GM23338 (cell line): ENCODE measurements around the gene STT3B. TPM values are rescaled to one million over a fixed set of nuclear protein-coding genes. Genes with fewer than 3 reads are reported as not detected.

ENCODE experiments used
- ATAC-seq: fragments of 200-7000 bp; cut with Tn5 transposase; 3 replicates; pipeline ENCODE4 v1.9.1; 2020
- DNase-seq: peaks from one replicate; pipeline ENCODE4 v3.0.0-alpha.2; 2015; ENCODE audit warnings: low spot score
- H2AFZ ChIP-seq: fragments of 200-600 bp; sonication (generic); 2 replicates; pipeline ENCODE4 v1.8.0; 2016; ENCODE audit warnings: antibody characterized with exemption, mild to moderate bottlenecking, moderate library complexity
- H3F3A ChIP-seq: fragments of 200-600 bp; sonication (generic); replicated peaks from 2 replicates; pipeline ENCODE4 v1.8.0; 2017; ENCODE audit warnings: antibody characterized with exemption, mixed run types, low read depth
- H3K27ac ChIP-seq: fragments of 200-600 bp; sonication (generic); 2 replicates; pipeline ENCODE4 v1.6.1; 2016; ENCODE audit warnings: low read depth
- H3K27me3 ChIP-seq: fragments of 200-600 bp; sonication (generic); 2 replicates; pipeline ENCODE4 v1.8.0; 2016; ENCODE audit warnings: mild to moderate bottlenecking, mixed run types, moderate library complexity; ENCODE audit not compliant: insufficient read depth
- H3K36me3 ChIP-seq: fragments of 200-600 bp; sonication (generic); 2 replicates; pipeline ENCODE4 v1.8.0; 2016; ENCODE audit warnings: mild to moderate bottlenecking; ENCODE audit not compliant: insufficient read depth
- H3K4me1 ChIP-seq: fragments of 200-600 bp; sonication (generic); 2 replicates; pipeline ENCODE4 v1.8.0; 2016; ENCODE audit warnings: mild to moderate bottlenecking, moderate library complexity; ENCODE audit not compliant: insufficient read depth
- H3K4me2 ChIP-seq: fragments of 200-600 bp; sonication (generic); 2 replicates; pipeline ENCODE4 v1.7.1; 2017; ENCODE audit warnings: mixed run types
- H3K4me3 ChIP-seq: fragments of 200-600 bp; sonication (generic); 2 replicates; pipeline ENCODE4 v1.6.1; 2016; ENCODE audit warnings: mixed run types
- H3K79me2 ChIP-seq: fragments of 200-600 bp; sonication (generic); replicated peaks from 2 replicates; pipeline ENCODE4 v1.8.0; 2017; ENCODE audit warnings: mild to moderate bottlenecking; ENCODE audit not compliant: insufficient read depth
- H3K9me2 ChIP-seq: fragments of 200-600 bp; sonication (generic); 2 replicates; pipeline ENCODE4 v1.8.0; 2017; ENCODE audit not compliant: insufficient read depth
- H4K20me1 ChIP-seq: fragments of 200-600 bp; sonication (generic); replicated peaks from 2 replicates; pipeline ENCODE4 v1.8.0; 2017; ENCODE audit warnings: mild to moderate bottlenecking; ENCODE audit not compliant: insufficient read depth
- H3K27ac Mint-ChIP-seq: 2 replicates; pipeline ENCODE4 v1.8.0; 2020; ENCODE audit warnings: inconsistent platforms, mild to moderate bottlenecking, moderate library complexity, mixed read lengths
- H3K27me3 Mint-ChIP-seq: 3 replicates; pipeline ENCODE4 v1.8.0; 2022; ENCODE audit warnings: low read depth, mild to moderate bottlenecking, moderate library complexity, mixed read lengths, inconsistent platforms; ENCODE audit not compliant: insufficient read depth, poor library complexity
- H3K36me3 Mint-ChIP-seq: 3 replicates; pipeline ENCODE4 v1.8.0; 2021; ENCODE audit warnings: low read depth, mild to moderate bottlenecking, inconsistent platforms, moderate library complexity, mixed read lengths
- H3K4me1 Mint-ChIP-seq: 3 replicates; pipeline ENCODE4 v1.8.0; 2020; ENCODE audit warnings: mild to moderate bottlenecking, inconsistent platforms, mixed read lengths
- H3K4me3 Mint-ChIP-seq: 3 replicates; pipeline ENCODE4 v1.8.0; 2021; ENCODE audit warnings: moderate library complexity, mild to moderate bottlenecking, inconsistent platforms, mixed read lengths
- H3K9me3 Mint-ChIP-seq: 3 replicates; pipeline ENCODE4 v1.8.0; 2020; ENCODE audit warnings: moderate library complexity, mild to moderate bottlenecking, inconsistent platforms, mixed read lengths
- CREB1 ChIP-seq: fragments of 250-450 bp; sonication (Bioruptor Pico); IDR thresholded peaks from 2 replicates; pipeline ENCODE4 v1.5.0; 2020; ENCODE audit warnings: low read depth, mild to moderate bottlenecking, moderate library complexity
- CTCF ChIP-seq, 2 experiments: fragments of 200-600 bp in 1 of 2; sonication (generic) in 1 of 2; conservative IDR thresholded peaks; 2 replicates each; pipeline versions ENCODE4 v1.5.1 to v1.6.1; 2016 to 2017; ENCODE audit warnings: antibody characterized with exemption in 2 of 2, low read depth in 2 of 2, mild to moderate bottlenecking in 2 of 2, moderate library complexity in 1 of 2
- EZH2 ChIP-seq: fragments of 200-600 bp; sonication (generic); IDR thresholded peaks from one replicate; pipeline ENCODE4 v1.8.0; 2017; ENCODE audit warnings: antibody characterized with exemption, mild to moderate bottlenecking, low read depth; ENCODE audit not compliant: unreplicated experiment
- EZH2phosphoT487 ChIP-seq: fragments of 200-600 bp; sonication (generic); IDR thresholded peaks from one replicate; pipeline ENCODE4 v1.8.1; 2018; ENCODE audit warnings: antibody characterized with exemption; ENCODE audit not compliant: unreplicated experiment
- JUNB ChIP-seq: IDR thresholded peaks from one replicate; pipeline ENCODE4 v1.6.1; 2016; ENCODE audit warnings: antibody characterized with exemption; ENCODE audit not compliant: unreplicated experiment
- NANOG ChIP-seq: IDR thresholded peaks from 2 replicates; pipeline ENCODE4 v1.6.1; 2016; ENCODE audit warnings: antibody characterized with exemption, borderline replicate concordance
- POLR2AphosphoS5 ChIP-seq: IDR thresholded peaks from 2 replicates; pipeline ENCODE4 v1.6.1; 2016; ENCODE audit warnings: antibody characterized with exemption, low read depth
- STAT1 ChIP-seq: IDR thresholded peaks from one replicate; pipeline ENCODE4 v1.6.1; 2016; ENCODE audit warnings: antibody characterized with exemption; ENCODE audit not compliant: unreplicated experiment
- ZNF114 ChIP-seq: fragments of 250-450 bp; sonication (Bioruptor Pico); IDR thresholded peaks from 2 replicates; pipeline ENCODE4 v1.5.0; 2020; ENCODE audit warnings: mild to moderate bottlenecking, moderate library complexity
- ZNF331 ChIP-seq: fragments of 250-450 bp; sonication (Bioruptor Pico); IDR thresholded peaks from 2 replicates; pipeline ENCODE4 v1.5.0; 2020; ENCODE audit warnings: low read depth, mild to moderate bottlenecking, moderate library complexity
- polyA plus RNA-seq: library from polyadenylated mRNA; unstranded; fragments of >200 nt; fragmentation: Nextera tagmentation; extraction: Ambion mirVana; gene quantifications from 2 replicates; pipeline ENCODE4 v1.2.1, GENCODE V29; 2016
- total RNA-seq: library from RNA; depleted of rRNA; stranded (reverse); fragments of >200 nt; shearing (Covaris generic); gene quantifications from 2 replicates; pipeline ENCODE4 v1.2.3, GENCODE V29; 2014
- TF ChIP-seq, protein P1 (sequence below): fragments of 250-450 bp; sonication (Bioruptor Pico); IDR thresholded peaks from 2 replicates; pipeline ENCODE4 v1.5.0; 2020; ENCODE audit warnings: mild to moderate bottlenecking, moderate library complexity
- TF ChIP-seq, protein P2 (sequence below): IDR thresholded peaks from 2 replicates; pipeline ENCODE4 v1.6.1; 2016; ENCODE audit warnings: antibody characterized with exemption
- TF ChIP-seq, protein P3 (sequence below): IDR thresholded peaks from one replicate; pipeline ENCODE4 v1.6.1; 2018; ENCODE audit warnings: antibody characterized with exemption; ENCODE audit not compliant: unreplicated experiment

The STT3B gene
- total and polyA plus RNA-seq, 2 experiments from 2014 or later, result 44.1 to 167 TPM

- no peaks in the 10 kb centered on the region for H3K9me3 Mint-ChIP-seq
- H3F3A ChIP-seq, result no peaks in the 10 kb centered on the region
- H3K4me2 ChIP-seq, result no peak overlapping the region
- no peaks in the 10 kb centered on the region for H3K9me2 ChIP-seq
- no peaks in the 10 kb centered on the region for H3K36me3 ChIP-seq
- H3K4me1 ChIP-seq, result no peaks in the 10 kb centered on the region
- H3K4me3 ChIP-seq, result no peak overlapping the region
- H3K27me3 Mint-ChIP-seq, result no peaks in the 10 kb centered on the region
- peaks cover 16% of the 10 kb centered on the region for H3K4me1 Mint-ChIP-seq
- H3K79me2 ChIP-seq, result peaks cover 2% of the 10 kb centered on the region; the same call in 1 of the 2 replicates
- no peak overlapping the region for H3K4me3 Mint-ChIP-seq
- ATAC-seq (no peak), DNase-seq (no peak)
- H4K20me1 ChIP-seq, result peaks cover 4% of the 10 kb centered on the region; the same call in 1 of the 2 replicates
- H3K27me3 ChIP-seq, result no peaks in the 10 kb centered on the region
- H3K36me3 Mint-ChIP-seq, result peaks cover 52% of the 10 kb centered on the region
- no peak for TF ChIP-seq CREB1
- no peak for TF ChIP-seq NANOG
- TF ChIP-seq CTCF (conservative IDR thresholded peaks at IDR 0.05; ENCODE audit: low read depth in 2 of 2), result no peak
- TF ChIP-seq POLR2AphosphoS5, result no peak
- TF ChIP-seq JUNB, result no peak
- TF ChIP-seq, protein P1, sequence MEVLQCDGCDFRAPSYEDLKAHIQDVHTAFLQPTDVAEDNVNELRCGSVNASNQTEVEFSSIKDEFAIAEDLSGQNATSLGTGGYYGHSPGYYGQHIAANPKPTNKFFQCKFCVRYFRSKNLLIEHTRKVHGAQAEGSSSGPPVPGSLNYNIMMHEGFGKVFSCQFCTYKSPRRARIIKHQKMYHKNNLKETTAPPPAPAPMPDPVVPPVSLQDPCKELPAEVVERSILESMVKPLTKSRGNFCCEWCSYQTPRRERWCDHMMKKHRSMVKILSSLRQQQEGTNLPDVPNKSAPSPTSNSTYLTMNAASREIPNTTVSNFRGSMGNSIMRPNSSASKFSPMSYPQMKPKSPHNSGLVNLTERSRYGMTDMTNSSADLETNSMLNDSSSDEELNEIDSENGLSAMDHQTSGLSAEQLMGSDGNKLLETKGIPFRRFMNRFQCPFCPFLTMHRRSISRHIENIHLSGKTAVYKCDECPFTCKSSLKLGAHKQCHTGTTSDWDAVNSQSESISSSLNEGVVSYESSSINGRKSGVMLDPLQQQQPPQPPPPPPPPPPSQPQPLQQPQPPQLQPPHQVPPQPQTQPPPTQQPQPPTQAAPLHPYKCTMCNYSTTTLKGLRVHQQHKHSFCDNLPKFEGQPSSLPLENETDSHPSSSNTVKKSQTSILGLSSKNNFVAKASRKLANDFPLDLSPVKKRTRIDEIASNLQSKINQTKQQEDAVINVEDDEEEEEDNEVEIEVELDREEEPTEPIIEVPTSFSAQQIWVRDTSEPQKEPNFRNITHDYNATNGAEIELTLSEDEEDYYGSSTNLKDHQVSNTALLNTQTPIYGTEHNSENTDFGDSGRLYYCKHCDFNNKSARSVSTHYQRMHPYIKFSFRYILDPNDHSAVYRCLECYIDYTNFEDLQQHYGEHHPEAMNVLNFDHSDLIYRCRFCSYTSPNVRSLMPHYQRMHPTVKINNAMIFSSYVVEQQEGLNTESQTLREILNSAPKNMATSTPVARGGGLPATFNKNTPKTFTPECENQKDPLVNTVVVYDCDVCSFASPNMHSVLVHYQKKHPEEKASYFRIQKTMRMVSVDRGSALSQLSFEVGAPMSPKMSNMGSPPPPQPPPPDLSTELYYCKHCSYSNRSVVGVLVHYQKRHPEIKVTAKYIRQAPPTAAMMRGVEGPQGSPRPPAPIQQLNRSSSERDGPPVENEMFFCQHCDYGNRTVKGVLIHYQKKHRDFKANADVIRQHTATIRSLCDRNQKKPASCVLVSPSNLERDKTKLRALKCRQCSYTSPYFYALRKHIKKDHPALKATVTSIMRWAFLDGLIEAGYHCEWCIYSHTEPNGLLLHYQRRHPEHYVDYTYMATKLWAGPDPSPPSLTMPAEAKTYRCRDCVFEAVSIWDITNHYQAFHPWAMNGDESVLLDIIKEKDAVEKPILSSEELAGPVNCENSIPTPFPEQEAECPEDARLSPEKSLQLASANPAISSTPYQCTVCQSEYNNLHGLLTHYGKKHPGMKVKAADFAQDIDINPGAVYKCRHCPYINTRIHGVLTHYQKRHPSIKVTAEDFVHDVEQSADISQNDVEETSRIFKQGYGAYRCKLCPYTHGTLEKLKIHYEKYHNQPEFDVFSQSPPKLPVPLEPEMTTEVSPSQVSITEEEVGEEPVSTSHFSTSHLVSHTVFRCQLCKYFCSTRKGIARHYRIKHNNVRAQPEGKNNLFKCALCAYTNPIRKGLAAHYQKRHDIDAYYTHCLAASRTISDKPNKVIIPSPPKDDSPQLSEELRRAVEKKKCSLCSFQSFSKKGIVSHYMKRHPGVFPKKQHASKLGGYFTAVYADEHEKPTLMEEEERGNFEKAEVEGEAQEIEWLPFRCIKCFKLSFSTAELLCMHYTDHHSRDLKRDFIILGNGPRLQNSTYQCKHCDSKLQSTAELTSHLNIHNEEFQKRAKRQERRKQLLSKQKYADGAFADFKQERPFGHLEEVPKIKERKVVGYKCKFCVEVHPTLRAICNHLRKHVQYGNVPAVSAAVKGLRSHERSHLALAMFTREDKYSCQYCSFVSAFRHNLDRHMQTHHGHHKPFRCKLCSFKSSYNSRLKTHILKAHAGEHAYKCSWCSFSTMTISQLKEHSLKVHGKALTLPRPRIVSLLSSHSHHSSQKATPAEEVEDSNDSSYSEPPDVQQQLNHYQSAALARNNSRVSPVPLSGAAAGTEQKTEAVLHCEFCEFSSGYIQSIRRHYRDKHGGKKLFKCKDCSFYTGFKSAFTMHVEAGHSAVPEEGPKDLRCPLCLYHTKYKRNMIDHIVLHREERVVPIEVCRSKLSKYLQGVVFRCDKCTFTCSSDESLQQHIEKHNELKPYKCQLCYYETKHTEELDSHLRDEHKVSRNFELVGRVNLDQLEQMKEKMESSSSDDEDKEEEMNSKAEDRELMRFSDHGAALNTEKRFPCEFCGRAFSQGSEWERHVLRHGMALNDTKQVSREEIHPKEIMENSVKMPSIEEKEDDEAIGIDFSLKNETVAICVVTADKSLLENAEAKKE, result no peak
- TF ChIP-seq EZH2phosphoT487, result no peak
- TF ChIP-seq, protein P2, sequence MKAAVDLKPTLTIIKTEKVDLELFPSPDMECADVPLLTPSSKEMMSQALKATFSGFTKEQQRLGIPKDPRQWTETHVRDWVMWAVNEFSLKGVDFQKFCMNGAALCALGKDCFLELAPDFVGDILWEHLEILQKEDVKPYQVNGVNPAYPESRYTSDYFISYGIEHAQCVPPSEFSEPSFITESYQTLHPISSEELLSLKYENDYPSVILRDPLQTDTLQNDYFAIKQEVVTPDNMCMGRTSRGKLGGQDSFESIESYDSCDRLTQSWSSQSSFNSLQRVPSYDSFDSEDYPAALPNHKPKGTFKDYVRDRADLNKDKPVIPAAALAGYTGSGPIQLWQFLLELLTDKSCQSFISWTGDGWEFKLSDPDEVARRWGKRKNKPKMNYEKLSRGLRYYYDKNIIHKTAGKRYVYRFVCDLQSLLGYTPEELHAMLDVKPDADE, result no peak
- TF ChIP-seq ZNF114 (CRISPR knock-in tag), result no peak
- no peak for TF ChIP-seq ZNF331 (CRISPR knock-in tag)
- TF ChIP-seq STAT1, result no peak
- TF ChIP-seq, protein P3, sequence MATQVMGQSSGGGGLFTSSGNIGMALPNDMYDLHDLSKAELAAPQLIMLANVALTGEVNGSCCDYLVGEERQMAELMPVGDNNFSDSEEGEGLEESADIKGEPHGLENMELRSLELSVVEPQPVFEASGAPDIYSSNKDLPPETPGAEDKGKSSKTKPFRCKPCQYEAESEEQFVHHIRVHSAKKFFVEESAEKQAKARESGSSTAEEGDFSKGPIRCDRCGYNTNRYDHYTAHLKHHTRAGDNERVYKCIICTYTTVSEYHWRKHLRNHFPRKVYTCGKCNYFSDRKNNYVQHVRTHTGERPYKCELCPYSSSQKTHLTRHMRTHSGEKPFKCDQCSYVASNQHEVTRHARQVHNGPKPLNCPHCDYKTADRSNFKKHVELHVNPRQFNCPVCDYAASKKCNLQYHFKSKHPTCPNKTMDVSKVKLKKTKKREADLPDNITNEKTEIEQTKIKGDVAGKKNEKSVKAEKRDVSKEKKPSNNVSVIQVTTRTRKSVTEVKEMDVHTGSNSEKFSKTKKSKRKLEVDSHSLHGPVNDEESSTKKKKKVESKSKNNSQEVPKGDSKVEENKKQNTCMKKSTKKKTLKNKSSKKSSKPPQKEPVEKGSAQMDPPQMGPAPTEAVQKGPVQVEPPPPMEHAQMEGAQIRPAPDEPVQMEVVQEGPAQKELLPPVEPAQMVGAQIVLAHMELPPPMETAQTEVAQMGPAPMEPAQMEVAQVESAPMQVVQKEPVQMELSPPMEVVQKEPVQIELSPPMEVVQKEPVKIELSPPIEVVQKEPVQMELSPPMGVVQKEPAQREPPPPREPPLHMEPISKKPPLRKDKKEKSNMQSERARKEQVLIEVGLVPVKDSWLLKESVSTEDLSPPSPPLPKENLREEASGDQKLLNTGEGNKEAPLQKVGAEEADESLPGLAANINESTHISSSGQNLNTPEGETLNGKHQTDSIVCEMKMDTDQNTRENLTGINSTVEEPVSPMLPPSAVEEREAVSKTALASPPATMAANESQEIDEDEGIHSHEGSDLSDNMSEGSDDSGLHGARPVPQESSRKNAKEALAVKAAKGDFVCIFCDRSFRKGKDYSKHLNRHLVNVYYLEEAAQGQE, result no peak
- TF ChIP-seq EZH2, result no peak
- H3K27ac ChIP-seq, result no peak overlapping the region
- no peak overlapping the region for H2AFZ ChIP-seq
- no peak overlapping the region for H3K27ac Mint-ChIP-seq
Measured at GRCh38 chr3:31670722-31671121, 138.0 kb downstream of the STT3B start.
